ENCODE results near the gene LRRC1. TPM values are rescaled to one million over a fixed set of nuclear protein-coding genes. Genes with fewer than 3 reads are reported as not detected.

Gene LRRC1
- total and polyA plus RNA-seq, 2 donors (not counting 3 experiments of a cell fraction or from before 2014, with no cell fraction given) = 5.6 to 11.7 TPM

DNA sequence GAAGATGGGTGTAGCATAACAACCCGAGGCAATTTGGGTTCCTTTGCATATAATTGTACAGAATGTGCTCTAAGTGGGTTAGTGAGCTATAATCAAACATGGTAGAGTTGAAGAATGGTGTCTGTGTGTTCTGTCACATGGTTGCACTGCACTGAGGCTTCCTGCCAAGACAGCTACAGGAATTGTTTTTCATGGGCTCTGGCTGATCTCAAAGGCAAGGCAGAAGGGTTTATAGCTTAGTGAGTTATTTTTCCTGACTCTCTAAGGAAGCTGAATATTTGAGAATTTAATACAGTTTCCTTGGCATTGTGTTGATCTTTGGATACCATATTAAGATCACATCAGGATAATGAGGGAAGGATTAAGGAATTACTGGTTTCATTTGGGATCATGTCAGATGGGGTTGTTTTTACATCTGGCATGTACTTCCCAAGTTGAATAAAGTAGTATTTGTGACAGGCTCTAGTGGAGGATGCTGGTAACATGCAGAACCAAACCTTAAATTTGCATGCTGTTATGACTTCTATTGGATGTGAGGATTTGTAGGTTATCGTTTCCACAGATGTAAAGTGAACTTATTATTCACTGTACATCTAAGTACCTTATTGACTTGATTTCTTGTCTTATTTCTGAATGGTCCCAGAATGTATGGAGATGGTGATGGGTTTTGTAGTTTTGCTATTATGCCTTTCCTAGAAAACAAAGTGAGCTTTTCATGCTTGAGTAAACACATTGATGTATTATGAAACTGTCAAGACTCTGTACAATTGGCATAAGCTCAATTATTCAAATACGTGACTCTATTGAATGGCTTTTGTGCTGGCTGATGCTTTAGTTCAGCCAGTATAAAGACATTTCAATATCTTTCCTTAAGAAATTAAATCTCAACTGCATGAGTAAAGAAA is 43.3 kb downstream of the LRRC1 start:
- no peaks in the 10 kb centered on the region for H3K4me1 ChIP-seq (ENCODE audit: control insufficient read depth, extremely low read depth, insufficient read depth, low read length)
- no peaks in the 10 kb centered on the region for H3K27me3 ChIP-seq (ENCODE audit: control insufficient read depth in 2 of 2, insufficient read depth in 2 of 2, low read length in 2 of 2)
- dilution Hi-C loops (cut with MboI; ENCODE audit: extremely low pct_ligation_motif_present, low sequenced_read_pairs) (no loop called here), intact Hi-C loops (cut with micrococcal nuclease) (no loop called here)
- H3K4me2 ChIP-seq (ENCODE audit: insufficient read depth, low read length) = no peak overlapping the region
- no peak overlapping the region for H3K27ac ChIP-seq (ENCODE audit: insufficient read depth, low read depth, low read length)
- DNase-seq (ENCODE audit: low read depth, low spot score) = peak; percentile 90
- H3K9ac ChIP-seq (replicated peaks; ENCODE audit: extremely low read depth, insufficient read depth, low read length) = no peak overlapping the region
- H4K20me1 ChIP-seq (replicated peaks; ENCODE audit: control insufficient read depth, extremely low read depth, insufficient read depth, low read length) = peaks cover 6% of the 10 kb centered on the region
- H3K9me1 ChIP-seq (replicated peaks; ENCODE audit: control insufficient read depth, extremely low read depth, insufficient read depth, low read length) = no peaks in the 10 kb centered on the region
- no peaks in the 10 kb centered on the region for H3K36me3 ChIP-seq (ENCODE audit: control insufficient read depth in 2 of 2, extremely low read depth in 1 of 2, insufficient read depth in 2 of 2, low read length in 2 of 2)
- no peak for TF ChIP-seq FOS (IDR thresholded peaks at IDR 0.05; ENCODE audit: borderline replicate concordance, insufficient read depth, low read length)
- no peak for TF ChIP-seq GATA2 (IDR thresholded peaks at IDR 0.05; ENCODE audit: insufficient read depth, insufficient read length, low read depth, low read length)
- TF ChIP-seq EZH2 (IDR thresholded peaks at IDR 0.05; ENCODE audit: borderline replicate concordance, low read depth, low read length, severe bottlenecking) = no peak
- TF ChIP-seq JUN (IDR thresholded peaks at IDR 0.05; ENCODE audit: borderline replicate concordance, insufficient read depth, insufficient read length, low read depth) = no peak
- no peak for TF ChIP-seq POLR2AphosphoS5 (IDR thresholded peaks at IDR 0.05; ENCODE audit: insufficient read depth, low read depth, low read length)
- TF ChIP-seq, protein P1, sequence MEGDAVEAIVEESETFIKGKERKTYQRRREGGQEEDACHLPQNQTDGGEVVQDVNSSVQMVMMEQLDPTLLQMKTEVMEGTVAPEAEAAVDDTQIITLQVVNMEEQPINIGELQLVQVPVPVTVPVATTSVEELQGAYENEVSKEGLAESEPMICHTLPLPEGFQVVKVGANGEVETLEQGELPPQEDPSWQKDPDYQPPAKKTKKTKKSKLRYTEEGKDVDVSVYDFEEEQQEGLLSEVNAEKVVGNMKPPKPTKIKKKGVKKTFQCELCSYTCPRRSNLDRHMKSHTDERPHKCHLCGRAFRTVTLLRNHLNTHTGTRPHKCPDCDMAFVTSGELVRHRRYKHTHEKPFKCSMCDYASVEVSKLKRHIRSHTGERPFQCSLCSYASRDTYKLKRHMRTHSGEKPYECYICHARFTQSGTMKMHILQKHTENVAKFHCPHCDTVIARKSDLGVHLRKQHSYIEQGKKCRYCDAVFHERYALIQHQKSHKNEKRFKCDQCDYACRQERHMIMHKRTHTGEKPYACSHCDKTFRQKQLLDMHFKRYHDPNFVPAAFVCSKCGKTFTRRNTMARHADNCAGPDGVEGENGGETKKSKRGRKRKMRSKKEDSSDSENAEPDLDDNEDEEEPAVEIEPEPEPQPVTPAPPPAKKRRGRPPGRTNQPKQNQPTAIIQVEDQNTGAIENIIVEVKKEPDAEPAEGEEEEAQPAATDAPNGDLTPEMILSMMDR (IDR thresholded peaks at IDR 0.05; ENCODE audit: extremely low read depth in 1 of 2, insufficient read depth in 1 of 2, low read depth in 1 of 2, low read length in 2 of 2) = no peak
- TF ChIP-seq, protein P2, sequence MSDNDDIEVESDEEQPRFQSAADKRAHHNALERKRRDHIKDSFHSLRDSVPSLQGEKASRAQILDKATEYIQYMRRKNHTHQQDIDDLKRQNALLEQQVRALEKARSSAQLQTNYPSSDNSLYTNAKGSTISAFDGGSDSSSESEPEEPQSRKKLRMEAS (IDR thresholded peaks at IDR 0.05; ENCODE audit: insufficient read depth, insufficient read length) = no peak
- TF ChIP-seq MYC (IDR thresholded peaks at IDR 0.05; ENCODE audit: low read depth, low read length) = no peak
- TF ChIP-seq POLR2A (IDR thresholded peaks at IDR 0.05; ENCODE audit: low read depth, low read length) = no peak
- peaks cover 9% of the 10 kb centered on the region for H3K79me2 ChIP-seq (ENCODE audit: control insufficient read depth, insufficient read depth, low read length)
- H2AFZ ChIP-seq (ENCODE audit: low read depth, low read length) = no peak overlapping the region
- ChIA-PET CTCF (interaction anchor here (0.8 to 1.6 kb wide), 6 partner anchors 9 to 112 kb away, joined by 3 to 11 read pairs (median 4); partner anchors contain the start of gene LRRC1), POLR2A (no interaction called here)
- no peaks in the 10 kb centered on the region for H3K9me3 ChIP-seq (replicated peaks; ENCODE audit: control insufficient read depth, insufficient read depth, low read length)
- BruUV-seq (replicated peaks) = no TSS peak
- FAIRE-seq = no peak
- no peak overlapping the region for H3K4me3 ChIP-seq (replicated peaks in 1 of 3; ENCODE audit: insufficient read depth in 1 of 3, low read depth in 1 of 3, low read length in 3 of 3)
